T-helper 2 cell treated with Interferon-gamma antibody and Interleukin-4, amounts not matched to agents 5 μg/mL and 100 μg/mL, for 36 hours (primary cell): ENCODE results near the gene GRIK4.

Experiments used
- DNase-seq: peaks from one replicate; pipeline ENCODE4 v3.0.0; 2021; ENCODE audit warnings: low spot score
- H3K27ac Mint-ChIP-seq: one replicate; pipeline ENCODE4 v1.8.0; 2021; ENCODE audit warnings: mild to moderate bottlenecking, mixed read lengths
- H3K27me3 Mint-ChIP-seq: one replicate; pipeline ENCODE4 v1.8.0; 2021; ENCODE audit warnings: low read depth, mixed read lengths
- H3K36me3 Mint-ChIP-seq: one replicate; pipeline ENCODE4 v1.8.0; 2021; ENCODE audit warnings: low read depth, mixed read lengths
- H3K4me1 Mint-ChIP-seq: one replicate; pipeline ENCODE4 v1.8.0; 2021; ENCODE audit warnings: low read depth, mixed read lengths
- H3K4me3 Mint-ChIP-seq: one replicate; pipeline ENCODE4 v1.8.0; 2022; ENCODE audit warnings: mild to moderate bottlenecking, moderate library complexity, mixed read lengths
- H3K9me3 Mint-ChIP-seq: one replicate; pipeline ENCODE4 v1.8.0; 2021; ENCODE audit warnings: mixed read lengths

Gene GRIK4

GRCh38 chr11:120686516-120686915, 175.0 kb downstream of the GRIK4 start:
- no peak for DNase-seq
- H3K36me3 Mint-ChIP-seq = no peaks in the 10 kb centered on the region
- no peaks in the 10 kb centered on the region for H3K4me1 Mint-ChIP-seq
- H3K4me3 Mint-ChIP-seq = no peak overlapping the region
- no peaks in the 10 kb centered on the region for H3K9me3 Mint-ChIP-seq
- H3K27me3 Mint-ChIP-seq = peaks cover 8% of the 10 kb centered on the region
- no peak overlapping the region for H3K27ac Mint-ChIP-seq

- no peak overlapping the region for H3K4me3 Mint-ChIP-seq
- no peaks in the 10 kb centered on the region for H3K9me3 Mint-ChIP-seq
- H3K27ac Mint-ChIP-seq = no peak overlapping the region
- peaks cover 11% of the 10 kb centered on the region for H3K27me3 Mint-ChIP-seq
- H3K4me1 Mint-ChIP-seq = no peaks in the 10 kb centered on the region
- DNase-seq = no peak
- H3K36me3 Mint-ChIP-seq = no peaks in the 10 kb centered on the region
Measured at GRCh38 chr11:120688163-120688562, 176.6 kb downstream of the GRIK4 start.

GRCh38 chr11:120689596-120690275, 178.2 kb downstream of the GRIK4 start:
- Mint-ChIP-seq H3K9me3 (no peaks in the 10 kb centered on the region), H3K27ac (no peak overlapping the region), H3K4me1 (no peaks in the 10 kb centered on the region), H3K4me3 (no peak overlapping the region), H3K27me3 (peaks cover 13% of the 10 kb centered on the region), H3K36me3 (no peaks in the 10 kb centered on the region)
- DNase-seq = no peak

DNA sequence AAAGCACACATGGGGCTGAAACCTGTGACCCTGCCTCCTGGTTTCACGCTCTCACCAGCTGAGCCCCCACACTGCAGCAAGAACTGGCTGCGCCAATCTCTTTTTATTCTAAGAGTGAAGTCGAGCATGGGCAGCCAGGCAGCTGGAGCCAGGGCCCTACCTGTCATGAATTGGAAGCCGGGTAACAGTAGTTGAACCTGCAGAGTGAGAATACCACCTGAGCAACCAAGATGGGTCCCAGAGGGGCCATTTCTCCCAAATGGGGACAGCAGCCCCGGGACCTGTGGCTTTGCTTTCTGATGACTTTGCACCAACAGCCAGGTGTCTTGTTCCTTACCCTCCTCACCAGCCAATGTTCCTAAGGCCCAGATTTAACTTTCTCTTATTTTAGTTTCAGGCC, 178.9 kb downstream of the GRIK4 start:
- Mint-ChIP-seq H3K27ac (no peak overlapping the region), H3K9me3 (no peaks in the 10 kb centered on the region), H3K27me3 (peaks cover 13% of the 10 kb centered on the region), H3K4me3 (no peak overlapping the region), H3K4me1 (no peaks in the 10 kb centered on the region), H3K36me3 (no peaks in the 10 kb centered on the region)
- no peak for DNase-seq

DNA sequence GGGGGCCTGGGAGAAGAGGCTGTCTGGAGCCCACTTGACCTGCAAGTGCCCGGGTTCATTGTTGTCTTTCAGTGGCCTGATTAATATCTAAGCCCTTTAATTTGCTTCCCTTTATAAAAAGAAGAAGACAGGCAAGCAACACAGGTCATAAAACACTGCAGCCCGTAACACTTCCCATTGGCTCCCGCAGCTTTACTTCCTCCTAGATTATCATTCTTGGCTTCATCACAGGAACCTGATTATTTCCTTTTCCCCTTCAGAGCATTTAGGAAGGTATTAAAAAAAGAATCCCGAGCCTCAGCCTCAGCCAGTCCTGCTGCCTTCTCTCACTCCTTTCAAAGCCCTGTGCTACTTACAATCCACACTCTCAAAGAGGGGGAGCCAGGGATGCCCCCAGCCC, 183.2 kb downstream of the GRIK4 start:
- no peaks in the 10 kb centered on the region for H3K36me3 Mint-ChIP-seq
- H3K27ac Mint-ChIP-seq = no peak overlapping the region
- DNase-seq = no peak
- H3K4me1 Mint-ChIP-seq = no peaks in the 10 kb centered on the region
- H3K9me3 Mint-ChIP-seq = no peaks in the 10 kb centered on the region
- no peak overlapping the region for H3K4me3 Mint-ChIP-seq
- H3K27me3 Mint-ChIP-seq = peaks cover 5% of the 10 kb centered on the region

GRCh38 chr11:120695426-120695825, 183.9 kb downstream of the GRIK4 start:
- no peak for DNase-seq
- H3K27me3 Mint-ChIP-seq = peaks cover 5% of the 10 kb centered on the region
- H3K4me1 Mint-ChIP-seq = no peaks in the 10 kb centered on the region
- H3K4me3 Mint-ChIP-seq = no peak overlapping the region
- H3K27ac Mint-ChIP-seq = no peak overlapping the region
- H3K9me3 Mint-ChIP-seq = no peaks in the 10 kb centered on the region
- no peaks in the 10 kb centered on the region for H3K36me3 Mint-ChIP-seq

GRCh38 chr11:120695939-120696338, 184.4 kb downstream of the GRIK4 start:
- Mint-ChIP-seq H3K4me3 (no peak overlapping the region), H3K9me3 (no peaks in the 10 kb centered on the region), H3K36me3 (no peaks in the 10 kb centered on the region), H3K4me1 (no peaks in the 10 kb centered on the region), H3K27ac (no peak overlapping the region), H3K27me3 (peaks cover 5% of the 10 kb centered on the region)
- DNase-seq = no peak

- Mint-ChIP-seq H3K9me3 (no peaks in the 10 kb centered on the region), H3K4me1 (no peaks in the 10 kb centered on the region), H3K27ac (no peak overlapping the region), H3K27me3 (peaks cover 5% of the 10 kb centered on the region), H3K4me3 (no peak overlapping the region), H3K36me3 (no peaks in the 10 kb centered on the region)
- no peak for DNase-seq
Measured at GRCh38 chr11:120696597-120697218, 185.2 kb downstream of the GRIK4 start.

GRCh38 chr11:120698918-120699317, 187.4 kb downstream of the GRIK4 start:
- no peak overlapping the region for H3K27ac Mint-ChIP-seq
- H3K4me3 Mint-ChIP-seq = no peak overlapping the region
- no peaks in the 10 kb centered on the region for H3K4me1 Mint-ChIP-seq
- no peak for DNase-seq
- no peaks in the 10 kb centered on the region for H3K9me3 Mint-ChIP-seq
- no peaks in the 10 kb centered on the region for H3K36me3 Mint-ChIP-seq
- no peaks in the 10 kb centered on the region for H3K27me3 Mint-ChIP-seq

- no peaks in the 10 kb centered on the region for H3K4me1 Mint-ChIP-seq
- no peaks in the 10 kb centered on the region for H3K9me3 Mint-ChIP-seq
- no peaks in the 10 kb centered on the region for H3K36me3 Mint-ChIP-seq
- H3K27me3 Mint-ChIP-seq = no peaks in the 10 kb centered on the region
- no peak overlapping the region for H3K4me3 Mint-ChIP-seq
- H3K27ac Mint-ChIP-seq = no peak overlapping the region
- DNase-seq = no peak
Measured at GRCh38 chr11:120702656-120703055, 191.1 kb downstream of the GRIK4 start.

DNA sequence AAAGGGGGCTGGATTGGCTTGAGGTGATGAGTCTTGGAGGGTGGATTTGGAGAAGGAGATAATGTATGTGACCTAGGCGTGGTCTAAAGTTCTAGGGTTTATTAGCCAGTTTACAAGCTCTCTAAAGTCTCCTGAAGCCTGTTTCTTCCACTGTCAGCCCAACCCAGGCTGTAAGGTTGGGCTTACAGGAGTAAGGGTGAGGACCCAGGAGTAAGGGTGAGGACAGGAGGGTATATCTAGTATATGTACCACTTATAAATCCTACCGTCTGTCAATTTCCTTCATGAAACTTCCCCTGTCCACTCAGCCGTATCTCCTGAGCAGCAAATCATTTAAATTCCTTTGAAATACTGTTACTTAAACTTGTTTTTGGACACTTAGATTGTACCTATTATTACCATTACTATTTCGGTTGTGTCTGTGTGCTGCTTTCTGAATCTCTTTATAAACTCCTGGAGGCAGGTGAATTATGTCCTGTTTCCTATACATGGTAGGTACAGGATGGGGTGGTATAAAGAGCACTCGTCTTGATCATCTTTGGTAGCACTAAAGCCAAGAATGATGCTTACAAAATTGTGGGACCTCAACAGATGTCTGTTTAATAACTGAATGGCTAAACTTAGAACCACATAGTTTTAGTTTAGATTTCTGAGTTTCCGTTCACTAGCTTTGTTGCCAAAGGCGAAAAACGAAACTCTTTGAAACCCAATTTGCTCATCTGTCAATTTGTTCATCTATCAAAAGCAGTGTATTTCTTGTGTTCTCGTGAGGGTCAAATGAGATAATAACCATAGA, 192.0 kb downstream of the GRIK4 start:
- no peak overlapping the region for H3K4me3 Mint-ChIP-seq
- DNase-seq = no peak
- H3K4me1 Mint-ChIP-seq = no peaks in the 10 kb centered on the region
- no peaks in the 10 kb centered on the region for H3K9me3 Mint-ChIP-seq
- H3K36me3 Mint-ChIP-seq = no peaks in the 10 kb centered on the region
- H3K27ac Mint-ChIP-seq = no peak overlapping the region
- H3K27me3 Mint-ChIP-seq = no peaks in the 10 kb centered on the region

DNA sequence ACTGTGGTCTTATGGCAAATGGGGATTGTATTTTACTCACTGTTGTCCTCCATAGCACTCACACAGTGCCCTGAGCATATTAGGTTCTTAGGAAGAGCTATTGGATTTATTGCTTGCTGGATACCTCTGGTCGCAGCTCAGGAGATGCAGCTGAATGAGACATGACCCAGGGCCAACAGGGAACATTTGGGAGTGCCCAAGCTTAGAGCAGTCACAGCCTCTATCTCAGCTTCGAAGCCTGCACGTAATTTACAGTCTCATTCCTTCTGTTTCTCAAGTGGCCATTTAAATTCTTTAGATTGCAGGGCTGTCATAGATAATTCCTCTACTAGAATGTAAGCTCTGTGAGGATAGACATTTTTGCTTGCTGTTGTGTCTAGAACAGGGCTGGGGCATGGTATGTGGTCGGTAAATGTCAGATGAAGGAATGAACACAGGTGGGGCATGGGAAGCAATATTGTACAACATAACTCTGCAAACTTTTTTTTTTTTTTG, 192.8 kb downstream of the GRIK4 start:
- H3K9me3 Mint-ChIP-seq = no peaks in the 10 kb centered on the region
- H3K4me1 Mint-ChIP-seq = no peaks in the 10 kb centered on the region
- H3K4me3 Mint-ChIP-seq = no peak overlapping the region
- no peak for DNase-seq
- H3K36me3 Mint-ChIP-seq = no peaks in the 10 kb centered on the region
- H3K27me3 Mint-ChIP-seq = no peaks in the 10 kb centered on the region
- H3K27ac Mint-ChIP-seq = no peak overlapping the region

GRCh38 chr11:120706257-120706656, 194.7 kb downstream of the GRIK4 start:
- Mint-ChIP-seq H3K4me3 (no peak overlapping the region), H3K4me1 (no peaks in the 10 kb centered on the region)

GRCh38 chr11:120707098-120707497, 195.6 kb downstream of the GRIK4 start:
- DNase-seq = no peak
- Mint-ChIP-seq H3K36me3 (no peaks in the 10 kb centered on the region), H3K27me3 (no peaks in the 10 kb centered on the region), H3K4me3 (no peak overlapping the region), H3K27ac (no peak overlapping the region), H3K9me3 (no peaks in the 10 kb centered on the region), H3K4me1 (no peaks in the 10 kb centered on the region)

More at GRCh38 chr11:120706257-120706656, 194.7 kb downstream of the GRIK4 start:
- no peaks in the 10 kb centered on the region for H3K9me3 Mint-ChIP-seq
- DNase-seq = no peak
- H3K27ac Mint-ChIP-seq = no peak overlapping the region
- H3K36me3 Mint-ChIP-seq = no peaks in the 10 kb centered on the region
- H3K27me3 Mint-ChIP-seq = no peaks in the 10 kb centered on the region
